GM11168 (cell line): ENCODE data around the gene CDH4.

ENCODE experiments used
- in situ Hi-C: fragments of 300-500 bp; cut with MboI; formaldehyde crosslinking; loops from one replicate; pipeline ENCODE4 v1.12.0; 2022; ENCODE audit warnings: low sequenced_read_pairs; ENCODE audit not compliant: unreplicated experiment

Gene CDH4

DNA sequence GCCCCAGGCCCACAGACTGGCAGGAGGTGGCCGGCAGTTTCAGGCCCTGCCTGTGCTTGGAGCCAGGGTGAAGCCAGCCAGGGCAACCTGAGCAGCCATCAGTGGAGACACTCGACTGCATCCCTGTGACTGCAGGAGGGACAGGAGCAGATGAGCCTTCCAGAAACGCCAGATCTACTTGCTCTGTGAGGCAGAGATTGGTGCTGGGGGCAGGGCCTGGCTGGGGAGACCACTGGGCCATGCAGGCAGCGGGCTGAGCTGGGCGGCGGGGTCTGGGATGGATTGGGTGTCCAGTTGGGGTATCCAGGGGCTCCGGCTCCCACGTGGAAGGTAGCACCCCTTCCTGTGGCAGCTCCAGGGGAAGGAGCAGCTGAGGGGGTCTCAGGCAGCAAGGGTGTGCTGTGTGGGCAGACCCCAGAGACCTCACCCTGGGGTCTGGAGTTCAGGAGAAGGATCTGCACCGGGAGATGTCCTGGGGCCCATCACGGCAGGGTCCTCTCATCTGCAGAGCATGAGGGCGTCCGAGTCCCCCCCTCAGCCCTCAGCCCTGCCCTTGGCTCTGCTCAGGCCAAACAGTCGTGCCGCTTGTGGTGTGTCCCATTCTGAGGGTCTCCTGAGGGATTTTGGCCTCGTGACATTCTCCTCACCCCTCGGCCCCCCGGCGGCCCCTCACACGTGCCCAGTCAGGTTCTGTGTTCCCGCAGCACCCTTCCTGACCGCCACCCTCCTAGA is 478.7 kb downstream of the CDH4 start:
- in situ Hi-C loops = no loop called here

DNA sequence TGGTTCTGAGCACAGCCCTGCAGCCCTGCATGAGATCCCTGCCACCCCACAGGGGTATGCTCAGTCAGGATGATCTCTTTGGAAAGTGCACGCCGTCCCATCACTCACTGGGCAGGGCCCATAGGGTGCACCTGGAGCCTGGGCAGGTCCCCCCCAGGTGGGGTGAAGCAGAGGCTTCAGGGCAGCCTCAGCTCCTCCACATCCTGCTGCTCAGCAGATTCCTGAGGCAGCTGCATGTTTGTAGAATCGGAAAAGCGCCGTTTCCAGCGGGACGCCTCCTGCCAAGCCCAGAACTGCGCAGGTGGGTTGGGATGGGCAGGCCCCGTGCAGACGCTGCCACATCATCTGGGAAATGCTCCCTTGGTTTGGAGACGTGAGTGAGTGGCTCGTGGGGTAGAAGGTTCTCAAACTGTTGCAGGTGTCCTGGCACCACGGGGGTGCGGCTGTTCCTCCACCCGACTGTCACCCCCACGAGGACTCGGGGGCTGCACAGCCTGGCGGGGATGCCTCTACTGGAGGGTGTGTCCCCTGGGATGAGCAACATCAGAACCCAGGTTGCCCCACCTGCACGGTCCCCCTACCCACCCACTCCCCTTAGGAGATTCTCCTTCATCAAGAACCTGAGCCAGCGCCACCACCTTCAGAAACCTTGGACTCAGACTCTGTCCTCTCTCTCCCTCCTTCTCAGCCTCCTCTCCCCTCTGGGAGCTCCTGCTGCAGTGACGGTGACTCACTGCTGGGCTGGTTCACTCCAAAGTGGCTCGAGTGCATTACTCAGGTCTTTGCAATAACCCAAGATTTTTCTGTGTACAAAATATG is 479.5 kb downstream of the CDH4 start:
- in situ Hi-C loops = no loop called here

DNA sequence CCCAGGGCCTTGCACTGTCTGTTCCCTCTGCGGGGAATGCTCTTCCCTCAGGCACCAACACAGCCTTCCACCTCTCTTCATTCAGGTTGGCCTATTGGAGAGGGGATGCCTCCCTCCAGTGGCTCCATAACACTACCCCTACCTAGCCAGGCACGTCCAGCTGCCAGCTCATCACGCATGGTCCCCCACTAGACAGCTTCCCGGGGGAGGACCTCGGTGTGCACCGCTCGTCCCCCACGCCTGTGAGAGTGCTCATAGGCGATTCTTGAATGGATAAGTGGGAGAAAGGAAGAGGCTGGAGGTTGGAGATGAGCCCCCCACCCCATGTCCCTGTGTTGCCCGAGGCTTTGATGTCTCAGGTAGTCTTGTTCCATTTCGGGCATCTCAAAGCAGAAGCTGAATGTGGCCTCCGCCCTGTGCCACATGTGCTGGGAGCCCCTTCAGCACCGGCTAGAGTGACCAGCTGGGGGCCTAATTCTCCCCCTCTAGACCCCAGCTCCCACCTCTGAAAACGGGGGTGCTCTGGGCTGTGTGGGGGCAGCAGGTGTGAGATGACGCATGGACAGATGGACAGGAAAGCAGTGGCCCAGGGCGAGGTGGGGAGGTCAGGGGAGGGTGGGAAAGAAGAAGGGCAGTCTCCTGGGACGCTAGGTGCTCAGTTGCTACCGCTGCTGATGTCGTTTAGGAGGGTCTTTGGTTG is 480.6 kb downstream of the CDH4 start:
- in situ Hi-C loops = no loop called here

DNA sequence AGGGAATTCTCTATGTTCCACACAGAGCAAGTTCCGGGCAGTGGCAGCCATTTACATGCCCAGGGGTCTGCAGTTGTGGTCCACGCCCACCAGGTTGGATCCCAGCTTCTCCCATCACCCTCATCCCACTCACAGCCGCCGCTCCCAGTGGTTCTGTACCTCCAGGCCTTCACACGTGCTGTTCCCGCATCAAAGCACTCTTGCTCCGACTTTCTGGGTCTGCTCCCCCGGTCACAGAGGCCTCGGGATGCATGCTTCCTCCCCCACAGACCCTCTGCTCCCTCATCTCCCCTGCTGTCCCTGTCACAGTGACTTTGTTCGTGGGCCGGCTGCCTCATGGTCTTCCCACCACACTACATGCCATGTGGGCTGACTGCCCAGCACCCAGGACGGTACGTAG is 481.2 kb downstream of the CDH4 start:
- in situ Hi-C loops = no loop called here

DNA sequence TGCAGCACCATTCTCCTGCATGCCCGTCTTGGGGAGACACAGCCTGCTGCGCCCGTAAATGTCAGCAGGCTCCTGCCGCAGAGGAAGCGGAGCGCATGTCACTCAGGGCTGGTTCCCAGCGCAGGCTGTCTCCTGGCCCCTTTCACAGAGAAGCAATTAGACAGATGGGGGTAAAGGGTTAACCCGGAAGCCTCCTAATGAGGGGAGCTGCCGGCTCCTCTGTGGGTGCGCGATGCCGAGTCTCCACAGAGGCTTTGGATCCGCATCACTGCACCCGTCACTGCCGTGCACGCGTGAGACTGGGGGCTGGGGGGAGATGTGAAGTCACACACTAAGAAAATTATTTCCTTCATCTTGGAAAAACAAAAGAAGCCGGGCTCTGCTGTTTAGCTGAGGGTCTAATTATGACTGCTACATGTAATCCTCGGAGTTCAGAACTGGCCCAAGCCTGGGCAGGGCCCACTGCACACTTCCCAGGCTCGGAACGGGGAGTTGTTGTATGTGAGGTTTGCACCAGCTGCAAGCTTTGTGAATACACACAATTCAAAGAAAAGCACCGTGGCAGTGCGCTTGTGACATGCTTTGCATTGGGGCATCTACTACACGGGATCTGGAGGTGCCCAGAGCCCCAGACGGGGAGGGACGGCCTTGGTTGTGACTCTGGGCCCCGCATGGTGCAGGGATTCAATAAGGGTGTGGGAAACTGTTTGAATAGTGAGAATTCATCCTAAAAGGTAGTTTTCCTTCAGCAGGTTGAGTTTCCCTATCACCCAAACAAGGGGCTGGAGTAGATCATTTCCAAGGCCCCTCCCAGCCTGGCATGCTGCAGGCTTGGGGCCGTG is 482.1 kb downstream of the CDH4 start:
- in situ Hi-C loops = no loop called here

DNA sequence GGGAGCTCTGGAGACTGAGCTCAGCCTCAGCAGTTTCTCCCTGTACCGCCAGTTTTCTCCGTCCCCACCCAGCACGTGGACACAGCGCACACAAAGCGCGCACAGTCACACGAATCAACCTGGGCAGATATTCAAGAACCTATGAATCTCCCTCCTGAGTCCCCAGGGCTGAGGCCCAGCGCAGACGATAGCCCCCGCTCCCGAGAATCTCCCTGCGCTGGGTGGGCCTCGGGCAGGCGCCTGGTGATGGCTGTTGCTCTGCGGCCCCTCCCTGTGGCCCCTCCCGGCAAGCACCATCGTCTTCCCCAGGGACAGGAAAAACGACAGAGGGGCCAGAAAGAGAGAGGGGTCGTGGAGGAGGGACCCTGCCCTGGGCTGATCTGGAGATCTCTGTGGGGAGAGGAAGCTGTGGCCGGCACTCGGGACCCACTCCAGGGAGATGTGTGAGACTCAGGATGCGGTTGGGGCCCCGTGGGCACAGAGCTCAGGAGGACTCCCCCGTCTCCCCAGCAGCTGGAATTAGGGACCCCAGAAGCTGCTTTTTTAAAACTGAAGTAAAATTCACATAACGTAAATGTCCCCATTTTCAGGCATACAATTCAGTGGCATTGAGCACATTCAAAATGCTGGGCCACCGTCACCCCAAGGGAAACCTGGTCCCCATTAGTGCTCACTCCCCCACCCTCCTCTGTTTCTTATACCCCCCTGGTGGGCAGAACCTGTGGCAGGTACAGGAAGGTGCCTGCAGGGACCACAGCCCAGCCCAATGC is 482.9 kb downstream of the CDH4 start:
- in situ Hi-C loops = no loop called here

DNA sequence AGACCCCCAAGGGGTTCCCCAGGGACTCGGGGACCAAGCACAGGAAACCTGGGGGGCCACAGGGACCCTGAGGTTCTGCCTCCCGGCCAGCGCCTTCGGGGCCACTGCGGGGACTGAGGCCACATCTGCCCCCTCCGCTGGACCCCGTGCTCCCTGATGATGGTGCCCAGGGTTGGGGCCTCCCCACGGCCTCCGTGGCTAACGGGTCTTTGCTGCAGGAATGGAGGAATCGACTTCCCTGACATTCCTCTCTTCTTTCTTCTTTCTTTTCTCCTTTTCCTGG is 483.4 kb downstream of the CDH4 start:
- in situ Hi-C loops = no loop called here

DNA sequence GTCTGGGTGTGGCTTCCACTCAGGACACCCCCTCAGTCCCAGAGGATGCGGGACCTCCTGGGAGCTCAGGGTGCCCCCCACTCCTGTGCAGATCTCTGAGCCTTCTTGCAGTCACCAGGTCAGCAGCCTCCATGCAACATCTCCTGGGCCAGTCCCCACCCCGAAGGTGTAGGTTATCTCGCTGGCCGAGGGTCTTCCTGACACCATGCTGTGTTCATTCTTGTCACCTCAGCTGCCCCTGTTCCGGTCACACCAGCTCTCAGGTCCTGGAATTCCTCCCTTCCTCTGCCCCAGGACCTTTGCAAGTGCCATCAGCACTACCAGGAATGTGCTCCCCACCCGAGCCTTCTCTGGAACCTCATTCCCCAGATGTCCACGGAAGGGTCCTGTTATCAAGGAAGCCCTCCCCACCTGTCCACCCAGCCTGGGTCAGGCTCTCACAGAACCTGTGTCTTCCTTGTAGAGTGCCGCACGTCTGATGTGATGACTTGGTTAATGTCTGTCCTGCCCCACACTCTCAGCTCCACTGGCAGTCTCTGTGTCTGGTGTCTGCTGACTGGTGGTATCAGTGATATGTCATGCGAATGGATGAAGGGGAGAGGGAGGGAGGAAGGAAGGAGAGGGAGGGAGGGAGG is 484.1 kb downstream of the CDH4 start:
- in situ Hi-C loops = no loop called here

DNA sequence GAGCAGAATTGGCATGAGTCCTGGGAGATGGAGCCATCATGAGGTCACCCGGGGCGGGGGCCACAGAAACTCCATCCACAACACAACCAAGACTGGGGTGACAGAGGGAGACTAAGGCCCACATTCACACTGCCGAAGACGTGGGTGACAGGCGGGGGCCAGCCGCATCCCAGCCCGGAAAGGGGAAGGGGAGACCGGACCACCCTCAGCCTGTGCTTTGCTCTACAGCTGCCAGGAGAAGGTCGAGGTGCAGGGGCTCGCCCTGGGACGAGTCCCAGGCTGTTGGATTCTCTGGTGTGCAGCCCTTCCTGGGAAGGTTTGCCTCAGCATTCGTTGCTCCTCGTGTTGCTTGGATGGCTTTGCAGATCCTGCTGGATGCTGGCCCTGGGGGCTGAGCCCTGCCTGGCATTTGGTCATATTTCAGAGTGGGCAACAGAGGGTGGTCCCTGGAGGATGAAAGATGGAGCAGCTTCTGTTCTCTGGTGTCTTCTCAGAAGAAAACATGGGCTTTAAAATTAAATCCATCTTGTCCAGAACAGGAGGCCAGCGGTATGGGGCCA is 484.8 kb downstream of the CDH4 start:
- in situ Hi-C loops = no loop called here

DNA sequence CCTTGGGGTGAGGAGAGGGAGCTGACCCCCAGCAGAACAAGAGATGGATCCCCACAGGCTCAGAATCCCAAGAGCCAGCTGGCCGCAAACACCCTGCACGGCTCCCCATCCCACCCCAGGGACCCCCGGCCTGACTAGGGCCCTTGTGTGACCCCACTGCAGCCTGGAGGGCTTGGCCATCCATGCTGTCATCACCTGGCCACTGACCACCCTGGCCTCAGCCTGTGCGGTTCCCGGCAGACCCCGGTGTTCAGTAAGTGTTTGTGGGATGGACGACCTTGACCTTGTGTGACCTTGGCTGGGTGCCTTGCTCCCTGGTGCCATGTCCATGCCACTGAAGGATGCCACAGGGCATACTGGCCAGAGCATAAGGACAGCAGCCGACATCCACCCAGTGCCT is 485.3 kb downstream of the CDH4 start:
- in situ Hi-C loops = no loop called here

DNA sequence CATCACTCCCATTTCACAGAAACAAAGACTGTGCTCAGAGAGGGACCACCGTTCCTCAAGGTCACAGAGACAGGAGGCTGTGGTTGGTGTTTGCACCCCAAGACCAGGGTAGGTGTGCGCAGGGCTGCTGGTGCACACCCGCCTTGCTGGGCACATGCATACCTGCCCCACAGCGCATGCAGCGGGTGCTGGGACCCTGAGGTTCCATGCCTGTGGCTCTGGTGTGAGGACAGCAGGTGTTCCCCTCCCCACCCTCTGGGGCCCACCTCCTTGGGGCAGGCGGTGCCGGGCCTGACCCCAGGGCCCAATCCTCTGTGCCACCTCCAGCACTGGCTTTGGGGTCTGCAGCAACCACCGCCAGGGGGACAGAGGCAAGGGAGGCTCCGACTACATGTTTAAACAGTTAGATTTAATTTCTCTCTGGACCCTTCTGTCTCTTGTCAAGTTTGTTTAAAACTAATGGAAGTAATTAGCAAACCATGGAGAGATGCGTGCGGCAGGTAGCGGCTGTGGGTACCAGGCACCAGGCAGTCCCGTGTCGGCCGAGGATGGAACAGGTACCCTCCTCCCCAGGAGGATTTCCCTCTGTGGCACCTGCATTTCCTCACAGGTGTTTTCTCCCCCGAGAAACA is 485.9 kb downstream of the CDH4 start:
- in situ Hi-C loops = no loop called here

DNA sequence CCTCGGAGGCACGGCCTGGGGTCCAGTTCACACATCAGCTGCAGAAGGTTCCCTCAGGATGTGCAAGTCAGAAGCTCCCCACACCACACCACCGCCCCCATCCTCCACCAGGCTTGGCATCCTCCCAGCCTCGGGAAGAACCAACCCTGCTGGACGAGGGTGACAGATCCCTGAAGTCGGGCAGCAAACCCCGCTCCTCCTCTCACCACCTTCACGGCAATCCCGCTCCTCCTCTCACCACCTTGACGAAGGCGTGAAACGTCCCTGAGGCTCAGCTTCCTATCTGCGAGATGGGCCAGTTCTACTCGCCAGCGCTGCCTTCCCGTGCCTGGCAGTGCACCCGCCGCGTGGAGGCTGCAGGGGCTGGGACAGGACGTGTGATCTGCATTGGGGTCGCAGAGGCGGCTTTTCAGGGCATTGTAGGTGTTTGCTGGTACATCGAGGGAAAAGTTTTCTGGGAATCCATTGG is 486.6 kb downstream of the CDH4 start:
- in situ Hi-C loops = no loop called here

DNA sequence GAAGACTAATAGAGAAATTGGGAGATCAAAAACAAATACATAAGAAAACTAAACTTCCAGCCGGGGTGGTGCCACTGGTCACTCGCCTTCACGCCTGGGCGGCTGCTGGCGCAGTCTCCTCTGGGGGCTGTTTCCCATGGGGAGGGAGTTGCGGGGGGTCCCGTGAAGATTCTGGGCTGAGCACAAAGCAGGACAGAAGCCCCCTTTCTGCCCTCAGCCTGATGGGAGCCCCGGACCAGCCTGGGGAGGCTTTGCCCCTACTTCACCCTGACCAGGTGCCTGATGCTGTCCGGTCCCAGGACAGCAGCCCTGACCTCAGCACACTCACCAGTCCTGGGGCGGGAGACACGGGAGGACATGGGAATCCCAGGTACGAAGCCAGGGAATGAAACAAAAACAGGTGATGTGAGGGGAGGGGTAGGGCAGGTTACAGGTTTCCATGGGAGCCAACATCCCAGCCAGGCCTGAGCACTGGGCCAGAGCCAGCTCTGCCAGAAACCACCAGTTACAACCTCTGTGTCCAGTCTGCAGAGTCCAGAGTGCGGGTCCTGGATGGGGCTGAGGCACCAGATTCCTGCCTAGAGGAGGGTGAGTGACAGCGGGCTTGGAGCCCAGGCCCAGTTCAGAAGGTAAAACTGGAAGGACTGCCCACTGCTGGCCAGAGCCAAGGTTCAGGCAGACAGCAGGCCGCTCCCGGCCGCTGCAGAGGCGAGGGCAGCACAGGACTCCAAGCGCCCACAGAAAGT is 487.2 kb downstream of the CDH4 start:
- in situ Hi-C loops = no loop called here

DNA sequence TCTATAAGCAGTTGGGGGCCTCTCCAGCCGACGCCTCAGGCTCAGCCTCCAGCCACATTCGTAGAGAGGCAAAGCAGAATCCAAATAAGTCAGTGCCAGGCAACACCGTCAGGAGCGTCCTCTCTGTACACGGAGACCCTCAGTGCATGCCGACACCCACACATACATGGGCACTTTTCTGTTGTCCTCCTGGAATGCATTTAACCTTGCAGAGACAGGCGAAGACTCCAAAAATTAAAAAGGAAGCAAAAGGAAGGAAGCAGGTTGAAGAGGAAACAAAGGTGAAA is 487.7 kb downstream of the CDH4 start:
- in situ Hi-C loops = no loop called here

DNA sequence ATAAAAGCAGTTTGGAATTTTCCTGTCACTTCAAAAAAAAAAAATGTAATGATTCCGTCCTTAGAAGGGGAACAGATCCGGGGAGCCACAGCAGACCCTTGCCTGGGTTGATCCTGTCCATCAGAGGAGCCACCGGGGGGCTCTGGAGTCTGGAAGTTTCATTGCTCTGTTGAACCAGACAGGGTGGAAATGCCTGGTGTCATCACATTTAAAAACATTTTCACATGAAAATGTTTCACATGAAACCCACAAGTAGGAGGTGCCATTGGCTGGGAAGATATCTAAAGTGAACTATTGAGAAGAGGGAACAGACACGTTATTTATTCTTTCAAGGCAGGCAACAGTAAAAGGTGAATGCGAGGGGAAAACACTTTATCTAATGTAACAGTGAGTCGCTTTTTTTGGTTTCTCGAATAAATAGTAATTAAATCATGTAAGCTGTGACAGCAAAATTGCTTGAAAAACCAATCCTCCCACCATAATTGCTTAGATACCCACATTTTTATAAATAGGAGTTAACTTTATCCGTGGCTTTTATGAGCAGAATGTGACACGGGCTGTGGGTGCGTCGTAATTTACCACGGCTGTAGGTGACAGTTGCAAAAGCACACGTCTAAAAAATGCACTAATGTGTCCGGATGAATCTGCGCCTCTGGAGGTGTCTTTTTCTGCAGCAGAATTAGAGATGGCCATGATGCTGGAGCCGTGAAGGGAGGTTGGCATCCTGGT is 490.2 kb downstream of the CDH4 start:
- in situ Hi-C loops = no loop called here

DNA sequence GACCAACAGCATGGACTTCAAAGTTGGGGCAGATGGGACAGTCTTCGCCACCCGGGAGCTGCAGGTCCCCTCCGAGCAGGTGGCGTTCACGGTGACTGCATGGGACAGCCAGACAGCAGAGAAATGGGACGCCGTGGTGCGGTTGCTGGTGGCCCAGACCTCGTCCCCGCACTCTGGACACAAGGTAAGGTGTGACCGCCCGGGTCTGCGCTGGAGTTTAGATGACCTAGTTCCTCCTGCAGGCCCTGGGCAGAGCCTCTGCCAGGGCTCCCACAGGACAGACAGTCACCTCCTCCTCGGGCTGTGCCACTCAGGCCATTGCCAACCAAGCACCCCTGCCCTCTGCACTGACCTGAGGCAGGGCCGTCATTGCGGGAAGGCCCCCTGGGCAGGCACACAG is 491.5 kb downstream of the CDH4 start:
- in situ Hi-C loops = no loop called here

DNA sequence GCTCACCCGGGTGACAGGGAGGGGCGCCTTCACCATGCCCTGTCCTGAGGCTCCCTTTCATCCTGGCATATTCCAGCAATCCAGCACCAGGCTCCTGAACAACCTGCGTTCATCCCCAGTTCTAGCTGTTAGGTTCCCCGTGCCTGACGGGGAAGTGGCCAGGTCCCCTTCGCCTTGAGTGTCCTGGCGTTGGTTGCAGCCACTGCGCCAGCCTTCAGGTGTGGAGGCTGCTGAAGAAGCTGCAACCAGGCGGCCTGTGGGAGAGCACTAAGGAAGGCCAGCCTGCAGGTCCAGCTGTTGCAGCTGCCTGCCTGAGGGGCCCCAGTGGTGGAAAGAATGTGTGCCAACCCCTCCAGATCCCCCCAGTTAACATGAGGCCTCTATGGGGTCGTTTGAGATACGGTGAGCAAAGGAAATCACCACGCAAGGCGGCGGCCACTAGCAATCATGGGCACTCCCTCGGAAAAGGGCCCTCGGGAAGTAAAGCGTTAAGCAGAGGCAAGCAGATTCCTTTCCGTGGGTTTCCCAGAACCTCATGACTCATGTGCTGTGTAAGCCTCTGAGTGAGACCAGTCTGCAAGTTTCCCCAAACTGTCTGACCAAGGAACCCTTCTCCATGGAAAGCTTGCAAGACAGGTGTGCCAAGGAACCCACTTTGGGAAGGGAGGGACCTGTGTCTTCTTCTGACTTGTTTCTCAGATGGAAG is 492.8 kb downstream of the CDH4 start:
- in situ Hi-C loops = no loop called here
